ENCODE measurements around the gene EYS. TPM values are rescaled to one million over a fixed set of nuclear protein-coding genes. Genes with fewer than 3 reads are reported as not detected.

Gene EYS
- total and polyA plus RNA-seq, 2 of the 13 experiments (the other 11 are each of a cell fraction or from before 2014, with no cell fraction given): 0.04 to 0.07 TPM

DNA sequence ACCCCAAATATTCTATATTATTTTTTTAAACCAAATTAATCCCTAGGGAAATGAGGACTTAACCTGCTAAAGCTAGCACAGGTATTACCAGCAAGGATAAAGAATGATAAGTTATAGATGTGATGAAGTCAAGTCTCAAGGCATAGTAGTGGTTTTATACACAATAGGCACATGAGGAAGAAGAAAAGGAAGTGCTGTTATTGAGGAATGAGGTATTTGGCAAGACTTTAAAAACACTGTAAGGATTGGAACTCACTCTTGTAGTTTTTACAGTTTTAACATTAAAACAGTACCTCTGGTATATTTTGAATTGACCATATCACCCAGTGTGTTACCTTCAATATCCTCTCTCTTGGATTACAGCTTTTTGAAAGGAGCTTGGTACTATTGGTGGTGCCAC lies 2016.8 kb downstream of the EYS start:
- CTCF ChIA-PET (ENCODE audit: low intra/inter-chr PET ratio, low total read pairs): no interaction called here
- in situ Hi-C loops (cut with HindIII; ENCODE audit: extremely low pct_ligation_motif_present, low pct_unique_long_range_greater_than_20kb): no loop called here
- no peaks in the 10 kb centered on the region for H3K4me1 ChIP-seq (ENCODE audit: insufficient read depth, low read length)
- no peak overlapping the region for H3K4me3 ChIP-seq (replicated peaks in 1 of 3; ENCODE audit: insufficient read depth in 1 of 3, low read depth in 2 of 3, low read length in 3 of 3)
- no TSS peak for BruUV-seq (replicated peaks)
- no peaks in the 10 kb centered on the region for H3K27me3 ChIP-seq (ENCODE audit: control insufficient read depth in 1 of 2, insufficient read depth in 2 of 2, low read length in 2 of 2)
- POLR2A ChIA-PET: no interaction called here
- H3K27ac ChIP-seq (ENCODE audit: extremely low read length, insufficient read depth, low read length): no peak overlapping the region
- intact Hi-C loops (cut with micrococcal nuclease; ENCODE audit: unreplicated experiment): no loop called here
- peaks cover 3 to 17% of the 10 kb centered on the region in 2 experiments for H3K36me3 ChIP-seq (replicated peaks in 1 of 2; ENCODE audit: control insufficient read depth in 1 of 2, insufficient read depth in 2 of 2, low read length in 2 of 2)
- FAIRE-seq (no peak), ATAC-seq (no peak), DNase-seq (ENCODE audit: low spot score) (no peak)
- H3K9me3 ChIP-seq (ENCODE audit: low read length): no peaks in the 10 kb centered on the region
- H2AFZ ChIP-seq (ENCODE audit: low read length): no peak overlapping the region
- H4K20me1 ChIP-seq (ENCODE audit: insufficient read depth, low read length): no peaks in the 10 kb centered on the region
- H3K79me2 ChIP-seq (ENCODE audit: insufficient read depth, low read length): peaks cover 11% of the 10 kb centered on the region
- no peak for TF ChIP-seq NR2F6 (IDR thresholded peaks at IDR 0.05)
- no peak for TF ChIP-seq NR2F6 (CRISPR knock-in tag; IDR thresholded peaks at IDR 0.05)
- no peak for TF ChIP-seq CC2D1A (CRISPR knock-in tag; IDR thresholded peaks at IDR 0.05)
- no peak for TF ChIP-seq ZNF382 (CRISPR knock-in tag; IDR thresholded peaks at IDR 0.05; ENCODE audit: borderline replicate concordance)
- no peak for TF ChIP-seq GABPA (IDR thresholded peaks at IDR 0.05; ENCODE audit: low read depth, low read length)
- no peak for TF ChIP-seq GABPA (CRISPR knock-in tag; IDR thresholded peaks at IDR 0.05; ENCODE audit: low read depth)
- no peak for TF ChIP-seq HDAC6 (IDR thresholded peaks at IDR 0.05; ENCODE audit: low read depth, low read length)
- TF ChIP-seq POLR2G (IDR thresholded peaks at IDR 0.05; ENCODE audit: low read depth, low read length): no peak
- no peak for TF ChIP-seq ARNT (IDR thresholded peaks at IDR 0.05)
- no peak for TF ChIP-seq ZNF17 (CRISPR knock-in tag; IDR thresholded peaks at IDR 0.05)
- no peak for TF ChIP-seq PCBP2 (optimal IDR thresholded peaks at IDR 0.05; ENCODE audit: low read depth, low read length, poor library complexity, severe bottlenecking)
- TF ChIP-seq, protein P1, sequence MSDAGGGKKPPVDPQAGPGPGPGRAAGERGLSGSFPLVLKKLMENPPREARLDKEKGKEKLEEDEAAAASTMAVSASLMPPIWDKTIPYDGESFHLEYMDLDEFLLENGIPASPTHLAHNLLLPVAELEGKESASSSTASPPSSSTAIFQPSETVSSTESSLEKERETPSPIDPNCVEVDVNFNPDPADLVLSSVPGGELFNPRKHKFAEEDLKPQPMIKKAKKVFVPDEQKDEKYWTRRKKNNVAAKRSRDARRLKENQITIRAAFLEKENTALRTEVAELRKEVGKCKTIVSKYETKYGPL (CRISPR knock-in tag; IDR thresholded peaks at IDR 0.05): no peak
- no peak for TF ChIP-seq RARA (CRISPR knock-in tag; IDR thresholded peaks at IDR 0.05)
- TF ChIP-seq, protein P2, sequence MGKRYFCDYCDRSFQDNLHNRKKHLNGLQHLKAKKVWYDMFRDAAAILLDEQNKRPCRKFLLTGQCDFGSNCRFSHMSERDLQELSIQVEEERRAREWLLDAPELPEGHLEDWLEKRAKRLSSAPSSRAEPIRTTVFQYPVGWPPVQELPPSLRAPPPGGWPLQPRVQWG (CRISPR knock-in tag; IDR thresholded peaks at IDR 0.05; ENCODE audit: borderline replicate concordance, low read depth): no peak
- no peak for TF ChIP-seq ZNF883 (CRISPR knock-in tag; IDR thresholded peaks at IDR 0.05; ENCODE audit: not compliant biosample characterization)
- TF ChIP-seq ZMAT3 (CRISPR knock-in tag; conservative IDR thresholded peaks at IDR 0.05): no peak
- no peak for TF ChIP-seq ATM (IDR thresholded peaks at IDR 0.05; ENCODE audit: borderline replicate concordance)
- TF ChIP-seq, protein P3, sequence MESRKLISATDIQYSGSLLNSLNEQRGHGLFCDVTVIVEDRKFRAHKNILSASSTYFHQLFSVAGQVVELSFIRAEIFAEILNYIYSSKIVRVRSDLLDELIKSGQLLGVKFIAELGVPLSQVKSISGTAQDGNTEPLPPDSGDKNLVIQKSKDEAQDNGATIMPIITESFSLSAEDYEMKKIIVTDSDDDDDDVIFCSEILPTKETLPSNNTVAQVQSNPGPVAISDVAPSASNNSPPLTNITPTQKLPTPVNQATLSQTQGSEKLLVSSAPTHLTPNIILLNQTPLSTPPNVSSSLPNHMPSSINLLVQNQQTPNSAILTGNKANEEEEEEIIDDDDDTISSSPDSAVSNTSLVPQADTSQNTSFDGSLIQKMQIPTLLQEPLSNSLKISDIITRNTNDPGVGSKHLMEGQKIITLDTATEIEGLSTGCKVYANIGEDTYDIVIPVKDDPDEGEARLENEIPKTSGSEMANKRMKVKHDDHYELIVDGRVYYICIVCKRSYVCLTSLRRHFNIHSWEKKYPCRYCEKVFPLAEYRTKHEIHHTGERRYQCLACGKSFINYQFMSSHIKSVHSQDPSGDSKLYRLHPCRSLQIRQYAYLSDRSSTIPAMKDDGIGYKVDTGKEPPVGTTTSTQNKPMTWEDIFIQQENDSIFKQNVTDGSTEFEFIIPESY (CRISPR knock-in tag; IDR thresholded peaks at IDR 0.05): no peak
- no peak for TF ChIP-seq ZNF670 (CRISPR knock-in tag; IDR thresholded peaks at IDR 0.05; ENCODE audit: borderline replicate concordance)
- TF ChIP-seq ARNTL (CRISPR knock-in tag; IDR thresholded peaks at IDR 0.05): no peak
- TF ChIP-seq, protein P4, sequence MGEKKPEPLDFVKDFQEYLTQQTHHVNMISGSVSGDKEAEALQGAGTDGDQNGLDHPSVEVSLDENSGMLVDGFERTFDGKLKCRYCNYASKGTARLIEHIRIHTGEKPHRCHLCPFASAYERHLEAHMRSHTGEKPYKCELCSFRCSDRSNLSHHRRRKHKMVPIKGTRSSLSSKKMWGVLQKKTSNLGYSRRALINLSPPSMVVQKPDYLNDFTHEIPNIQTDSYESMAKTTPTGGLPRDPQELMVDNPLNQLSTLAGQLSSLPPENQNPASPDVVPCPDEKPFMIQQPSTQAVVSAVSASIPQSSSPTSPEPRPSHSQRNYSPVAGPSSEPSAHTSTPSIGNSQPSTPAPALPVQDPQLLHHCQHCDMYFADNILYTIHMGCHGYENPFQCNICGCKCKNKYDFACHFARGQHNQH (CRISPR knock-in tag; IDR thresholded peaks at IDR 0.05): no peak
- no peak overlapping the region for H3K4me2 ChIP-seq (ENCODE audit: low read depth, low read length)
- no peak overlapping the region for H3K9ac ChIP-seq (ENCODE audit: insufficient read depth, low read depth, low read length)

All from HepG2 (cell line).